ENCODE data around the gene GAP43.
"Not testable (repeated sequence)": the region's sequence is repeated elsewhere in the genome, so short reads cannot be mapped to it uniquely, and the experiment has no call there.

GAP43 gene

GRCh38 chr3:115699706-115700105, 76.4 kb downstream of the GAP43 start:
- DNase-seq, result no peak

GRCh38 chr3:115702598-115702997, 79.3 kb downstream of the GAP43 start:
- no peak for DNase-seq

GRCh38 chr3:115704661-115705338, 81.5 kb downstream of the GAP43 start:
- DNase-seq, result no peak

- no peak for DNase-seq
Measured at GRCh38 chr3:115706311-115706829, 83.1 kb downstream of the GAP43 start.

GRCh38 chr3:115708540-115708939, 85.2 kb downstream of the GAP43 start:
- no peak for DNase-seq

- no peak for DNase-seq
Measured at GRCh38 chr3:115709093-115709492, 85.8 kb downstream of the GAP43 start.

- DNase-seq, result no peak
Measured at GRCh38 chr3:115709931-115710330, 86.6 kb downstream of the GAP43 start.

- DNase-seq, result no peak
Measured at GRCh38 chr3:115710799-115711198, 87.5 kb downstream of the GAP43 start.

GRCh38 chr3:115712871-115713270, 89.6 kb downstream of the GAP43 start:
- no peak for DNase-seq

GRCh38 chr3:115713284-115713683, 90.0 kb downstream of the GAP43 start:
- DNase-seq, result no peak

GRCh38 chr3:115715241-115715745, 92.0 kb downstream of the GAP43 start:
- DNase-seq, result no peak

- DNase-seq, result no peak
Measured at GRCh38 chr3:115720983-115721382, 97.7 kb downstream of the GAP43 start.

GRCh38 chr3:115725800-115726199, 102.5 kb downstream of the GAP43 start:
- no peak for DNase-seq

GRCh38 chr3:115727135-115727534, 103.8 kb downstream of the GAP43 start:
- no peak for DNase-seq

- no peak for DNase-seq
Measured at GRCh38 chr3:115728013-115728412, 104.7 kb downstream of the GAP43 start.

GRCh38 chr3:115736341-115736740, 113.0 kb downstream of the GAP43 start:
- DNase-seq, result not testable (repeated sequence)

- no peak for DNase-seq
Measured at GRCh38 chr3:115741650-115742049, 118.3 kb downstream of the GAP43 start.

GRCh38 chr3:115744516-115744915, 121.2 kb downstream of the GAP43 start:
- DNase-seq, result not testable (repeated sequence)

- not testable (repeated sequence) for DNase-seq
Measured at GRCh38 chr3:115752978-115753377, 129.7 kb downstream of the GAP43 start.

- DNase-seq, result no peak
Measured at GRCh38 chr3:115758076-115758763, 134.9 kb downstream of the GAP43 start.

- DNase-seq, result no peak
Measured at GRCh38 chr3:115760716-115761115, 137.4 kb downstream of the GAP43 start.

GRCh38 chr3:115761927-115762305, 138.6 kb downstream of the GAP43 start:
- DNase-seq, result no peak

- no peak for DNase-seq
Measured at GRCh38 chr3:115766587-115767482, 143.5 kb downstream of the GAP43 start.
